HG03060 (cell line): Measurements from ENCODE around the gene CCNY.
"Not testable (repeated sequence)": the region's sequence is repeated elsewhere in the genome, so short reads cannot be mapped to it uniquely, and the experiment has no call there.

Source experiments
- ATAC-seq: cut with Tn5 transposase; IDR thresholded peaks from one replicate; pipeline ENCODE4 v1.9.1; 2021; ENCODE audit warnings: low read depth, moderate number of reproducible peaks; ENCODE audit not compliant: unreplicated experiment

CCNY gene

DNA sequence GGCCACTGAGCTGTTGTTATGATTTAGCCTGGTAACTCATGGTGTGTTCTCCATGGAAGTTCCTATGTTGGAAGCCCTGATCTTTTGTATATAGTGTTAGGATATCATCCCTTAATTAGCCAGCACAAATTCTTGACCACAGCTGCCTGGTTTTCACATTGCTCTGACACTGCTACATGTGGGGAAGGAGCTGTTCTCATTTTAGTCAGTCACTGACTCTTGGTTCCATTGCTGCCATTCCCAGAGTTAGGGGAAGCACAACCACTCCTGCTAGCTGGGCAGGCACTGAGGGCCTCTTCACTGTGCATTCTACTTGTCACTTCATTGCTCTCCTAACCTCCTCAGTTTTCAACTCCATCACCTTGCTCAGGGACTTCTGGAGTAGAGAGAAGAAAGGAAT, 170.4 kb downstream of the CCNY start:
- ATAC-seq = no peak

DNA sequence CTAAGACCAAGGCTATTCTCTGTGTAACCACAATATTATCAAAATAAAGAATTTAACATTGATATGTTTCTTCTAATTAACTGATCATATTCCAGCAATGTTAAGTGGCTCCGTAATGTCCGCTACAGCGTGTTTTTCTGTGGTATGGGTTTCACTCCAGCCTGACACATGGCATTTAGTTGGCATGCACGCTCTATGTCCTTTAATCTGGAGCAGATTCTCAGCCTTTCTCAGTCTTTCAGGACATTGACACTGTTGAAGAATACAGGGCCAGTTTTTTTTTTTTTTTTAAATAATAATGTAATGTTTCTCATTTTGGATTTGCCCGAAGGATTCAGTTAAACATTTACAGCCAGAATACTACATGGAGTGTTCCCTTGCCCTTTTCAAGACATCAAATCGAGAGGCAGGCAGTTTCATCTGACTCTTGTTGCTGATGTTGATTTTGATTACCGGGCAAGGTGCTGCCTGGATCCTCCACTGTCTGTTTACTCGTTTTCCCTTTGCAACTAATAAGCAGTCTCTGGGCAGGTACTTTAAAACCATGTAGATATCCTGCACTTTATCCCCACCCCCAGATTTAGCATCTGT, 171.3 kb downstream of the CCNY start:
- no peak for ATAC-seq

DNA sequence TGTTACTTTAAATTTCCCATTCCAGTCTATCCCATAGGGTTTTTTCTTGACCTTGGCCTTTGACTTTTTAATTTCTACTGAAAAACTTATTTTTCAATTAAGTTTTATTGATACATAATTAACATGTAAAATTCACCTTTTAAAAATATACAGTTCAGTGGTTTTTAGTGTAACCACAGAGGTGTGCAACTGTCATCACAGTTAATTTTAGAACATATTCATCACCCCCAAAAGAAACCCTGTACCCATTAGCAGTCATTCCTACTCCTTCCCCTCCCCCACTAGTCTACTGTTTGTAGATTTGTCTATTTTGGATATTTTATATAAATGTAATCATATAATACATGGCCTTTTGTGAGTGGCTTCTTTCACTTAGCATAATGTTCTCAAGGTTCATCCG, 172.3 kb downstream of the CCNY start:
- ATAC-seq = no peak

DNA sequence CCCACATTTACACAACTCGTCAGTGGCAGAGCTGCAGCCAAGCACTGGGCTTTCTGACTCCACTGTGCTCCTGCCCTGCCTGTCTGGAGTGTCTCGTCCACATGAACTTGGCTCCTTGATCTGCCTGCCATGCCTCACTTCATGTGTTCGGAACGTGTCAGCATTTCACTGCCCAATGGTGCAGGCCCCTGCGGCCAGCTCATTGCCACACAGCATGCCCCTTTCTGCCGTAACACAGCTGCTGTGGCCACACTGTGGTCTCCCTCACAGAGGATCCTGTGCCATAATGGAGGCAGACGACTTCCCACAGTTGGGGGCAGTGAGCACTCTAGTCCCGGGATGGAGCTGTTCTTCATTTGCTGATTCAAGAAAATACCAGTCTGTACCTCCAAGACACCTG, 174.6 kb downstream of the CCNY start:
- no peak for ATAC-seq

DNA sequence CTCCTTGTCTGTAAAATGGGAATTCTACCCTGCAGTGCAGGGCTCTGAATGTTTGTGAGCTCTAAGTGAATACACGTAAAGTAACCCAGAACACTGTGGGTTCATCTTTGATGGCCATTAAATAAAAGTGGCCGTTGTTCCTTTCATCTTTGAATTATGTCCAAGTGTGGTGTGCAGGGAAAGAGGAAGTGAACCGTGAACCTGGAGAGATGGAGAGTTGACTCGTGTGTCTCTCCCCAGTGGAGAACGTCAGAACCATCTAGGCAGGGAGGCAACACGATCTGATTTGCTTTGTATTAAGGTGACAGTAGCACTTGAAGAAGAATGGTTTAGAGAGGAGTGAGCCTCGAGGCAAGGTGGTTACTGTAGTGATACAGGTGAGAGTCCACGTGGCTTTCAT, 175.3 kb downstream of the CCNY start:
- no peak for ATAC-seq

DNA sequence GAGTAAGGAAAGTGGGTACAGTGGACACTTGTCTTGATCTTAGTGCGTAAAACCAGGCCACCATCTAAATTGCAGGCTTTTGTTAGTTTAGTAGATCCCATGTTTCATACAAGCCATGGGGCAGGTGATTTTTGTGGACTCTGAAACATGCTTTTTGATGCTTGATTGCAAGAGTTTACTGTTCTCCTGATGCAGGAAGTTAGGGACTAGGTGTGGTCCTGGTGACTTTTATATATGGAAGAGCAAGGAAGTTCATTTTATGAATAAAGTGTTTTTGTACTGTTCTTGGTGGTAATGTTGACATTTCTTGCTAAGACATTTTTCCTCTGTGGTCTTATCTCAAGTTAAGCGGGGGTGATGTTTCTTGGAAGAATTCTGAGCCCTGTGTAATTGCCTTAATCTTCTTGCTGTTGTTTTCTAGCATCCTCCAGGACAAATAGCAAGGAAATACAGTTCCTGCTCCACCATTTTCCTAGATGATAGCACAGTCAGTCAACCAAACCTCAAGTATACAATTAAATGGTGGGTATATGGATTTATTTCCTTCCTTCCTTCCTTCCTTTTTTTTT, 179.9 kb downstream of the CCNY start:
- ATAC-seq = no peak

DNA sequence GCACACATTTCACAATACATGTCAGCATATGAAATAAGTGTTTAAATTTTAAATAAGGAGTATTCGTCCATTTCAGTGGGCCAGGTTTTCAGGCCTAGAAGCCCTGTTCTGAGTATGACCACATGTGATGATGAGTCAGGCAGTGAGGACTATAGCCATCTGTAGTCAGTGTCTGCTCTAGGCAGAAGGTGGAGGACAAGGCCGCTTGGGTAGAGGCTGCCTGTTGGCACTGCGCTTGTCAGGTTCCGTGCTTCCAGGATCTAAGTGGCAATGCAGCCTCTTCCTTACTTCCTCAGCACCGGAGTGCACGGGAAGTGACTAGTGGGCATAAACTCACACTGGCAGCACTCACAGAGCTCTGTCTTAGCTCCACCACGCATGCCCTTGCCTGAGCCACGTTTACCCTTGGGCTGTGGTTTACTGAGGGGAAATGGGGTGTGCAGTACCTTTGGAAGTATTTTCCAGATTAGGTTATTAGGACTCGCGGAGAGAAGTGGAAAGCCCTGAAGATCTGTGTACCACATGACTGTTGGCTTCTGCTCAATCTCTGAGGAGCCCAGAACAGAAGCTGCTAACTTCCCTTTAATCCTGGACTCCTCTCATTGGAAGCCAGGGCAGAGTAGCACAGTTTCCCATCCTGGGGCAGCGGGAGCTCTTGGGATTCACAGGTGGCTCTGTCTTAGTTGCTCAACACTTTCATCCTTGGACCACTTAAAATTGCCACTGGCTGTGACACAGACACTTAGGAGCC, 181.3 kb downstream of the CCNY start:
- ATAC-seq = no peak

DNA sequence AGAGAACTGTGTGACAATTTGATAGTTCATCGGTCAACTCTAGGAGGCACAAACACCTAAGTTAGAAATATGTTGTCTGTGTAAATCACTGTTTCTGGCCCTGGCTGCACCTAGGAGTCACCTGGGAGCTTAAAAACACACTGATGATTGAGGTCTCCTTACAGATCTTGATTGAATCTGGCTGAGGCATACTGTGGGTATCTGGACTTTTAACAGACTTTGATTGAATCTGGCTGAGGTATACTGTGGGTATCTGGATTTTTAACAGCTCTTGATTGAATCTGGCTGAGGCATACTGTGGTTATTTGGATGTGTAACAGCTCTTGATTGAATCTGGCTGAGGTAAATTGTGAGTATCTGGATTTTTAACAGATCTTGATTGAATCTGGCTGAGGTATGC, 181.9 kb downstream of the CCNY start:
- not testable (repeated sequence) for ATAC-seq

DNA sequence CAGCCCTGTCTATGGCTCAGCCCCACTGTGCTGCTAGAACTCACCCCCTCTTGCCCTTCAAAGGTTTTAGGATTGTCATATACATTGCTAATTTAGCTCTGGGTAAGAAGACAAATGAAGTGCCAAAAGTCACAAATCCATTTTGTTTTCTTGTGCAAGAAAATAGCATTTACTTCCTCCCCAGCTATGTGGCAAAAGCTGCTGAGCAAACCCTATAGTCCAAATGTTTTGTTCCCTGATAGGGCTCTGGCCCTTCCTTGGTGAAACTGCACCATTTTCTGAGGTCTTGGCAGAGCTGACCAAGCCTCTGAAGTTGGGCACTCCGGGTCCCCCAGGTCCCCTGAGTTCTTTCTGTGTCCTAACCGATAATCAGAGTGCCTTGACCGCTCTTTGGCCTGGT, 184.7 kb downstream of the CCNY start:
- no peak for ATAC-seq

DNA sequence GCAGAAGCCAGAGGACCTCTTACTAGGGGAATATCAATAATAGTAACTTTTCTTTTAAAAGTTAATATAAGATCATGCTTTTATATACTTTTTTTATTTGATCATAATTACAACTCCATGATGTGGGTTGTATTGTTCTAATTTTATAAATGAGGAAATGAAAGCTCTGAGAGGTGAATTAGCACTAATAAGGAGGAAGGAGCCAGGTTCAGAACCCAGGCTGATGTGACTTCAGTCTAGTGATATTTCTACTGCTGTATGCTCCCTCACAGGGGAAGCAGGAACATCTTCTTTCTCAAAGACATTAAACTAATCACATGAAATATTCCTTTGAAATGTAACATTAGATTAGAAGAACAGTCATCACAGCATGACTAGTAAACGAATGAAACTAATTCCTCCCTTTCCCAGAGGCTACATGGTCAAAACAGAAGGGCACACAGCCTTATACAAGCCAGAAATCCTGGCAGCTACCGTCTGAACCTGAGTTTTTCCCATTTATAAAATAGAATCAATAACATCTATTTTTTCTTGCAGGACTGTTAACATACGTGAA, 187.4 kb downstream of the CCNY start:
- no peak for ATAC-seq

DNA sequence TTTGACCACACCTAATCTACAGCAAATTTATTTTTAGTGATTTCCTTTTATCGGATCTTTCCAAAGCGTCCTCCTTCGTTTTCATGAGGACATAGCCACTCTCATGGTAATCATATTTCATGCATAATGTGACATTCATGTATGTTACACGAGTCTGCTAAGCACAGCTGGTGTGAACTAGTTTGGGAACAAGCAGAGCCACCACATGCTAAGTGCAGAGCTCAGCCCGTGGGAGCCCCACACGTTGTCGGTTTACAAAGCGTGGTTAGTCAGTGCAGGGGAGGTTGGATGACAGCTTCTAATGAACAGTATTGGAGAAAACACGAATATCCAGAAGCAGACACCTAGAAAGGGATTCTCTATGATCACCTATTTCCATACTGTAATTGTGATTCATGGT, 190.4 kb downstream of the CCNY start:
- no peak for ATAC-seq

DNA sequence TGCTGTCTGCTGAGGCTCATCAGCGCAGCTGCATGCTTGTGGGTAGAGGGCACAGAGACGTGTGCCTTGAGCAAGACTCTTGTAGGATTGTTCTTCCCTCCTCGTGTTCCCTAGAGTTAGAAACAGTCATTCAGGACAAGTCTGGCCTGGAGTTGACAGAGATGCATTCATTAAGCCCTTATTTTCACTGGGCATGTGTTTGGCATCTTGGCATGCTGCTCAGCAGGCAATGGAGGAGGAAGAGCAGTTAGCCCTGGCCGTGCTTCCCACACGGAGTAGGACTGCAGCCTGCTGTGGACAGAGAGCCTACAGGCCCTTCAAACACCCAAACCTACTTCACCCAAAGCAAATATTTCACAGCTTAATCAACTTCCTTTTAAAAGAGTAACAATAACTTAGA, 195.8 kb downstream of the CCNY start:
- ATAC-seq = no peak

DNA sequence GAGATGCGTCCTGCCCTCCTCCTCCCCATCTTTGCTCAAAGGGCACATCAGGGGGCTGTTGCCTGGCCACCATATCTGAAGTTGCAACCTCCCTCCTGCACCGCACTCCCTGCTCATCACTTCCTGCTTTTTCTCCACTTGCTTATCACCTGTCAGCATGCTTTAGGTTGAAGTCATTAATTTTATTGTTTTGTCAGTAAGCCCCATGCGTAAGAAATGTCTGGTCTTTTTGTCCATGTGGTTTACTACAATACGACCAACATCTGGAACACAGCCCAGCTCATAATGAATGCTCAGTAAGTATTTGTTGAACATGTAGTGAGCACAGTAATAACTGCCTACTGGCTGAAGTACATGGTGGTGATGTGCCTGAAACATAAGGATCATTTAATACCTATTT, 197.3 kb downstream of the CCNY start:
- no peak for ATAC-seq

DNA sequence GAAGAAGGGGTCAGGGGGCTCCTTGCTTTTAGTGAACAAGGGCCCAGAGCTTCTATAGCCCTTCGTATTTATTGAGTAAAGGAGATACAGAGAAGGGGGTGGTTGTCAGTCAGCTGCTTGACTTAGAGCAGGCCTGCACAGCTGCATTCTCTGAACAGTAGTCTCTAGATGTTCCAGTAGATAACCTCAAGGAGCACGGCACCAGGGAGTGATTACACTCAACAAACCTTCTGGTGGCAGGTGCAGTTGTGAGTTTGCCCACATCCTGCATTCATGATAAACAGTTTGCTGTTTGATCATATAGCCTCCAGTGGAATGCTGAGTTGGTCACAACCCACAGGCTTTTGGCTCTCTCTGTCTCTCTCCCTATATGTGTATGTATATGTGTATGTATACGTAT, 198.8 kb downstream of the CCNY start:
- no peak for ATAC-seq

DNA sequence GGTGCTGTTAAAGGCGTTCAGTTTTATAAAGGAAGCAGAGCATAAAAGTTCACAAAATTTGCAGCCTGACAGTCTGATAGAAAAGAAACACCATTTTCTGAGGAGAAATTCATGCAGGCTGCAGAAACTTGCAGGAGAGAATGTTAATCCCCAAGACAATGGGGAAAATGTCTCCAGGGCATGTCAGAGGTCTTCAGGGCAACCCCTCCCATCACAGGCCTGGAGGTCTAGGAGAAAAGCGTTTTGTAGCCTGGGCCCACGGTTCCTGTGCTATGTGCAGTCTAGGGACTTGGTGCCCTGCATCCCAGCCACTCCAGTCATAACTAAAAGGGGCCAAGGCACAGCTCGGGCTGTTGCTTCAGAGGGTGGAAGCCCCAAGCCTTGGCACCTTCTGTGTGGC, 200.5 kb downstream of the CCNY start:
- no peak for ATAC-seq

DNA sequence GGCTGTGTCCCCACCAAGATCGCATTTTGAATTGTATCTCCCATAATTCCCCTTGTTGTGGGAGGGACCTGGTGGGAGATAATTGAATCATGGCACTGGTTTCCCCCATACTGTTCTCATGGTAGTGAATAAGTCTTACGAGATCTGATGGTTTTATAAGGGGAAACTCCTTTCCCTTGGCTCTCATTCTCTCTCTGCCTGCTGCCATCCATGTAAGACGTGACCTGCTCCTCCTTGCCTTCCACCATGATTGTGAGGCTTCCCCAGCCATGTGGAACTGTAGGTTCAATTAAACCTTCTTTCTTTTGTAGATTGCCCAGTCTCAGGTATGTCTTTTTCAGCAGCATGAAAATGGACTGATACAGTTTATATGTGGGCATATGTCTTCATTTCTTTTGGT, 201.6 kb downstream of the CCNY start:
- ATAC-seq = not testable (repeated sequence)

DNA sequence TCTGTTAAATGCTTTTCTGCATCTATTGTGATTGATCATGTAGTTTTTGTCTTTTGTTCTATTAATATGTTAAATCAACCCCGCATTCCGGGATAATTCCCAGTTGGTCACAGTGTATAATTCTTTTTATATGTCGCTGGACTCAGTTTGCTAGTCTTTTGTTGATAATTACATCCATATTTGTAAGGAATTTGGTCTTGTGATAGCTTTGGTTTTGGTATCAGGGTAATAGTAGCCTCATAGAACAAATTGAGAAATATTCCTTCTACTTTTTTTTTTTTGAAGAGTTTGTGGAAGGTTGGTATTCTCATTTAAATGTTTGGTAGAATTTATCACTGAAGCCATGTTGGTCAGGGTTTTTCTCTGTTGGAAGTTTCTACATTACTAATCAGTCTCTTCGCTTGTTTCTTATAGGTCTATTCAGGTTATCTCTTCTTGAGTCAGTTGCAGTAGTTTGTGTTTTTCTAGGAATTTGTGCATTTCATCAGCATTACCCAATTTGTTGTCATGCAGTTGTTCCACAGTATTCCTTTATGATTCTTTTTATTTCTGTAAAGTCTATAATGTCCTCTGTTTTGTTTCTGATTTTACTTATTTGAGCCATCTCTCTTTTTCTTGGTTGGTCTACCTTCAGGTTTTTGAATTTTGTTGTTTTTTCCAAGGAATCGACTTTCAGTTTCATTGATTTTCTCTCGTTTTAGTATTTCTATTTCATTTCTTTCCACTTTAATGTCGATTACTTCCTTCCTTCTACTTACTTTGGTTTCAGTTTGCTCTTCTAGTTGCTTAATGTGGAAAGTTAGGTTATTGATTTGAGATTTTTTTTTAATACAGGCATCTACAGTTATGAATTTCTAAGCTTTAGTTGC, 204.2 kb downstream of the CCNY start:
- ATAC-seq = no peak

DNA sequence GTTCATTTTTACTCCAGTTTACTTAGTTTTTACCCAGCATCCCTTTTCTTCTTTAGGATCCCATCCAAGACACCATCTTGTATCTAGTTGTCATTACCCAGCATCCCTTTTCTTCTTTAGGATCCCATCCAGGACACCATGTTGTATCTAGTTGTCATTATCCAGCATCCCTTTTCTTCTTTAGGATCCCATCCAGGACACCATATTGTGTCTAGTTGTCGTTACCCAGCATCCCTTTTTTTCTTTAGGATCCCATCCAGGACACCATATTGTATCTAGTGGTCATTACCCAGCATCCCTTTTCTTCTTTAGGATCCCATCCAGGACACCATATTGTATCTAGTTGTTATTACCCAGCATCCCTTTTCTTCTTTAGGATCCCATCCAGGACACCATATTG, 205.4 kb downstream of the CCNY start:
- no peak for ATAC-seq

DNA sequence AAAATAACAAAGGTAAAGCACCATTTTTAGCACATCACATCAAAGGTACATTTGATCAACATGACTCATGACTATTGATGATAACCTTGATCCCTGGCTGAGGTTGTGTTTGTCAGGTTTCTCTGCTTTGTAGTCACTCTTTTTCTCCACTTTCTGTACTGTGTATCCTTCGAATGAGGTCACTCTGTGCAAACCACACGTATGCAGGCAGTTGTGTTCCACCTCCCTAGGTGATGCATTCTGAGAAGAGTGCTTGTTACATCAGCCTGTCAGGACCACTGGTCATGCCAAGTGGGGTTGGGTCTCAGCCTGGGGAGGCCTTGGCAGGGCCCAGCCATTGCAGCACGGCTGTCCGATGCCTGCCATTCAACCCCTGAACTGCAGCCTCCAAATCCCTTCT, 206.0 kb downstream of the CCNY start:
- ATAC-seq = no peak

DNA sequence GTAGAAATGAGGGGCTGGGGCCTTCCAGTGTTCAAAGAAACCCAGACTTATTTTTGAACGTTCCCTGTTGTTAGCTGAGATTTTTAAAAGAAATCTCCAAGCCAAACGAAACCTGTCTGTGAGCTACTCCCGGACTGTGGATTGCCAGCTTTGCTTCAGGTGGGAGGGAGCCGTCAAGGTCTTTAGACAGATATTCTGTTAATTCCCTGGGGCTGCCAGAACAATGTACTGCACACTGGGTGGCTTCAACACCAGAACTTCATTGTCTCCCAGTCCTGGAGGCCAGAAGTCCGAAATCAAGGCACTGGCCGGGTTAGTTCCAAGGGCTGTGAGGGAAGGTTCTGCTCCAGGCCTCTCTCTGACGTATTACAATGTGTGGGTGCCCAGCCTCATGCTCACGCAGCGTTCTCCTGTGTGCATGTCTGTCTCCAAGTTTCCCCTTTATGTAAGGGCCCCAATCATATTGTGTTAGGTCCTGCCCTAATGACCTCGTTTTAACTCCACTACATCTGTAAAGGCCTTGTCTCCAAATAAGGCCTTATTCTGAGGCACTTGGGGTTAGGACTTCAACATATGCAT, 208.9 kb downstream of the CCNY start:
- ATAC-seq = no peak
